Mucosa of descending colon (tissue), 3 donors: ENCODE measurements around the gene ESPL1. TPM values are rescaled to one million over a fixed set of nuclear protein-coding genes. Genes with fewer than 3 reads are reported as not detected.

Experiments used
- ATAC-seq: fragments of 200-7000 bp; cut with Tn5 transposase; one replicate; pipeline ENCODE4 v1.9.1; 2020; ENCODE audit warnings: mild to moderate bottlenecking, moderate library complexity
- DNase-seq, 3 donors: peaks; one replicate each; pipeline ENCODE4 v3.0.0-alpha.2; 2020
- H3K36me3 ChIP-seq: fragments of 200-600 bp; one replicate; pipeline ENCODE4 v1.8.0; 2021; ENCODE audit warnings: low read depth, mild to moderate bottlenecking
- H3K4me1 ChIP-seq: fragments of 200-600 bp; one replicate; pipeline ENCODE4 v1.8.0; 2021; ENCODE audit warnings: low read depth, mild to moderate bottlenecking
- H3K4me3 ChIP-seq: fragments of 200-600 bp; one replicate; pipeline ENCODE4 v1.8.0; 2021; ENCODE audit warnings: mild to moderate bottlenecking
- H3K9me3 ChIP-seq: fragments of 200-600 bp; one replicate; pipeline ENCODE4 v1.8.0; 2021; ENCODE audit warnings: mild to moderate bottlenecking
- intact Hi-C, 2 donors: fragments of 100-400 bp; cut with DNase I in 1 of 2; cut with micrococcal nuclease in 1 of 2; formaldehyde crosslinking; loops; one replicate each; pipeline versions ENCODE4 v1.11.0 to v1.11.1; 2022; cut with DNase I, micrococcal nuclease
- total RNA-seq, 3 donors: library from RNA; stranded (reverse); fragmentation: NEBNext Ultra II Directional in 2 of 3; extraction: Animal tissue kit (Norgen Biotek cat#: 25700) in 2 of 3; gene quantifications; one replicate each; pipeline versions ENCODE4 v1.2.1 to v1.2.4, GENCODE V29; 2021 to 2023
- TF ChIP-seq, protein P1 (sequence below): fragments of 200-600 bp; IDR thresholded peaks from one replicate; pipeline ENCODE4 v1.8.0; 2022; ENCODE audit warnings: antibody characterized with exemption, mild to moderate bottlenecking
- donor health status: DM: no; HTN: no; CAD: no; lungs with moderate emphysema.
- donor health status: DM: no; HTN: no; CAD: no.
- donor health status: DM: no; HTN: yes; CAD: no.

ESPL1 gene
- total RNA-seq, 3 donors from 2014 or later, result 4.5 to 13.1 (median 5.8) TPM

DNA sequence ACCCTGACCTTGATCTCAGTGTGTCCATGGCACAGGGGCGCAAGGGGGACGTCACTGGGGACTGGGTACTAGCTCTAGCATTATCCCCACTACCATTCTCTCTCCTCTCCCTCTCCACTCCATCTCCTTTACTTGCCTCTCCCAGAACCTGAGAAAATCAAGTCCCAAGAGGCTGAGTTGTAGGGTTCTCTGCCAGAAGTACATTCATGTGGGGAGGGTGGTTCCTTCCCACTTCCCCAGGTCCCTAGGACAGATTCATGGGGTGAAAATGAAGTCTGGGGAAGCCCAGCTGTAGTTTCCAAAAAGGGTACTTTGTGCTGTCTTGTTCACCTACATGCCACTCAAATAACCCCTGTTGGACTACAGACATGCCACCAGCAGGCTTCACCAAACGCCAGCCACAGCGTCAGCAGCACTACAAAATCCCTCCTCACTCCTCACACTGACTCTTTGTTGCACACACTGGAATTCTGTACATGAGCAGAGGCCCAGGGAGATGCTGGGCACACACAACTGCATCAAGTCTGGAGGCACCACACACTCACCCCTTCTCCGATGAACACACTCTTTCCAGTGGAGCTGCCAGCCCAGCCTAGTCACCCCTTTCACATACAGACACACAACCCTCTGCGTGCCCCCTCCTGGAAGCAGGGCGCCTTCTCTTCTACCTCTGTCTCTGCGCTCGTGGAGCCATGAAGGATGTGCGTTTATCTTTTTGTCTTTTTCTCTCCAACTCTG, 43.0 kb upstream of the ESPL1 start:
- H3K4me1 ChIP-seq, result peaks cover 35% of the 10 kb centered on the region
- ATAC-seq, result no peak
- intact Hi-C loops, result no loop called here
- no peak overlapping the region for H3K4me3 ChIP-seq
- DNase-seq, result no peak
- TF ChIP-seq, protein P1, sequence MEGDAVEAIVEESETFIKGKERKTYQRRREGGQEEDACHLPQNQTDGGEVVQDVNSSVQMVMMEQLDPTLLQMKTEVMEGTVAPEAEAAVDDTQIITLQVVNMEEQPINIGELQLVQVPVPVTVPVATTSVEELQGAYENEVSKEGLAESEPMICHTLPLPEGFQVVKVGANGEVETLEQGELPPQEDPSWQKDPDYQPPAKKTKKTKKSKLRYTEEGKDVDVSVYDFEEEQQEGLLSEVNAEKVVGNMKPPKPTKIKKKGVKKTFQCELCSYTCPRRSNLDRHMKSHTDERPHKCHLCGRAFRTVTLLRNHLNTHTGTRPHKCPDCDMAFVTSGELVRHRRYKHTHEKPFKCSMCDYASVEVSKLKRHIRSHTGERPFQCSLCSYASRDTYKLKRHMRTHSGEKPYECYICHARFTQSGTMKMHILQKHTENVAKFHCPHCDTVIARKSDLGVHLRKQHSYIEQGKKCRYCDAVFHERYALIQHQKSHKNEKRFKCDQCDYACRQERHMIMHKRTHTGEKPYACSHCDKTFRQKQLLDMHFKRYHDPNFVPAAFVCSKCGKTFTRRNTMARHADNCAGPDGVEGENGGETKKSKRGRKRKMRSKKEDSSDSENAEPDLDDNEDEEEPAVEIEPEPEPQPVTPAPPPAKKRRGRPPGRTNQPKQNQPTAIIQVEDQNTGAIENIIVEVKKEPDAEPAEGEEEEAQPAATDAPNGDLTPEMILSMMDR, result no peak
- H3K36me3 ChIP-seq, result no peaks in the 10 kb centered on the region
- H3K9me3 ChIP-seq, result no peaks in the 10 kb centered on the region

DNA sequence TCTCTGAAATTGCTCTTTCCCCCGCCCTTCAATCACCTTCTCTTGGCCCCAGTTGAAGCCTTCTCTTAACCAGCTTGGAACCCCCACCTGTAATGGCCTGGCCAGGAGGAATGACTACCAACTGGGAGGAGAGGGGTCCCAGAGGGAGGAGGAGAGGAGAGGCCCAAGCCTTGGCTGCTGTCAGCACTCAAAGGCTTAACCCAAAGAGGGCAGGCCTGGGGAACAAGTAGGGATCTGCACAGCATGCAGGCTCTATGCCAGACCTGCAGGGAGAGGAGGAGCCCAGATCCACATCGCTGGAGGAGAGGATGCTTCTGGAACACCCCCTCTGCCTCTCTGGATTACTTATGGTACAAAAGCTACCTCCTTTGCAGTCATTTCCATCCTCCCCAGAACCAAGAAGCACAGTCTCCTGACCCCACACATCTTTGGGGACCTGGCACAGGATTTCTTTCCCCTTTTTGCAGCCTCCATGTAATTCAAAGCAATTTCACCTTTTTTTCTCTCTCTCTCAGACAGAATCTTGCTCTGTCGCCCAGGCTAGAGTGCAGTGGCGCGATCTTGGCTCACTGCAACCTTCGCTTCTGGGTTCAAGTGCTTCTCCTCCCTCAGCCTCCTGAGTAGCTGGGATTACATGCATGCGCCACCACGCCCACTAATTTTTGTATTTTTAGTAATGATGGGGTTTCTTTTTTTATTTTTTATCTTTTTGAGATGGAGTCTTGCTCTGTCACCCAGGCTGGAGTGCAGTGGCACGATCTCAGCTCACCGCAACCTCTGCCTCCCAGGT, 42.3 kb upstream of the ESPL1 start:
- intact Hi-C loops, result no loop called here
- no peaks in the 10 kb centered on the region for H3K36me3 ChIP-seq
- DNase-seq (no peak), ATAC-seq (no peak)
- H3K9me3 ChIP-seq, result no peaks in the 10 kb centered on the region
- TF ChIP-seq, protein P1, result no peak
- H3K4me1 ChIP-seq, result peaks cover 35% of the 10 kb centered on the region
- no peak overlapping the region for H3K4me3 ChIP-seq

DNA sequence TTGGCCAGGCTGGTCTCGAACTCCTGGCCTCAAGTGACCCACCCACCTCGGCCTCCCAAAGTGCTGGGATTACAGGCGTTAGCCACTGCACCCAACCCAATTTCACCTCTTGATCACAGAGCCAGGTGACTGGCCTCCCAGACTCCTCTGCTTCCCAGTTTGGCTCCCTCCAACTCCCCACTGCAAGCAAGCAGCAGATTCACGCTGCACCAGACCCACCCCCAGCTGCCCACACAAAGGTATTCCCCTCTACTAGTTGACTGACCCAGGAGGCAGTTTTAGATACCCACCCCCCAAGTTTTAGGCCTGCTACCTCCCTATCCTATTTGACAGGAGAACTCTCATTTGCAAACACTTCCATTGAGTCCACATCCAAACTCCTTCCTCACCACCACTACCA, 41.3 kb upstream of the ESPL1 start:
- Histone ChIP-seq H3K9me3 (no peaks in the 10 kb centered on the region), H3K4me1 (peaks cover 45% of the 10 kb centered on the region), H3K36me3 (no peaks in the 10 kb centered on the region), H3K4me3 (no peak overlapping the region)
- no peak for ATAC-seq
- TF ChIP-seq, protein P1, result no peak
- intact Hi-C loops, result no loop called here
- DNase-seq, result no peak

DNA sequence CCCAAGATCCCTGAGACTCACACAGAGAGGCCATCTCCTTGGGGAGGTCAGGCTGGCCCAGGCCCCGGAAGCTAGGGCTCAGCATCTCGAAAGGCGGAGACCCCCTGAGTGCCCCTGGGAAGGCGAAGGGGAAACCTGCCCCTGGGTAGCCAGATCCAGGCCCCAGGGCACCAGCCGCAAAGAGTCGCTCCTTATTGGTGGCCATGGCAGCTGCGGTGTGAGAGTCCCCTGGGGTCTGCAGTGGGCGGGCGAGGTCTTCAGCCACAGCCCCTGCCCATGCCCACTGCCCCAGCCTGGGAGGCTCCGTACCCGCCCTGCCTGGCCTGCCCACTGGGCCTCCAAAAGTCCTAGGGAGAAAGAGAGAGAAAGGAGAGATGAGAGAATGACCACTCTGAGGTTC, 40.8 kb upstream of the ESPL1 start:
- intact Hi-C loops, result no loop called here
- no peak for ATAC-seq
- DNase-seq, result no peak
- H3K4me1 ChIP-seq, result peaks cover 41% of the 10 kb centered on the region
- H3K4me3 ChIP-seq, result no peak overlapping the region
- H3K9me3 ChIP-seq, result no peaks in the 10 kb centered on the region
- no peaks in the 10 kb centered on the region for H3K36me3 ChIP-seq
- TF ChIP-seq, protein P1, result no peak

DNA sequence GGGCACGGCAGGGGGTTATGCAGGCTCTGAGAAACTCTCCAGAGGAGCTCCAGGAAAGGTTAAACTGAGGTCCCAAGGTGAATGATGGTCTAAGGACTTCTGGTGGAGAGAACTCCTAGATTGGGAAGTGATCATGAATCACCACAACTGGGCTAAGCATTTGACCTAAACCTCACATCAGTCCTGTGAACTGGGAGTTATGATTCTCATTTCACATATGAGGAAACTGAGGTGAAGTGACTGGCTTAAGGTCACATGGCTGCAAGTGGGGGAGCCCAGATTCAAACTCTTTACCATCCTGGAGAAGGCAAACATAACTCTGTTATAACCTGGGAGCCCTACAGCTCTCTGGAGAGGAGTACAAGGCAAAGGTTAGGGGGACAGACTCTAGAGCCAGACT, 40.3 kb upstream of the ESPL1 start:
- intact Hi-C loops, result no loop called here
- Histone ChIP-seq H3K9me3 (no peaks in the 10 kb centered on the region), H3K36me3 (no peaks in the 10 kb centered on the region), H3K4me1 (peaks cover 41% of the 10 kb centered on the region), H3K4me3 (no peak overlapping the region)
- TF ChIP-seq, protein P1, result no peak
- DNase-seq (no peak), ATAC-seq (no peak)
